RPMI8226 (cell line): ENCODE results near the gene HELLS.
A peak's percentile ranks its signal among the peaks of the same experiment; 100 is the strongest.
"Not testable (repeated sequence)": the region's sequence is repeated elsewhere in the genome, so short reads cannot be mapped to it uniquely, and the experiment has no call there.

Source experiments
- DNase-seq: peaks from one replicate; pipeline ENCODE4 v3.0.0-alpha.2; 2015

The HELLS gene

GRCh38 chr10:94545391-94546048 is at the start of gene HELLS:
HELLS (plus strand) TSS chr10:94545788; CDS start chr10:94545922, 134 bp downstream.
- peak; percentile 92 for DNase-seq

- DNase-seq, result no peak
These were observed 49.6 kb upstream of the HELLS start for GRCh38 chr10:94496010-94496409.

GRCh38 chr10:94496646-94497045 is 48.9 kb upstream of the HELLS start:
- DNase-seq, result no peak

- no peak for DNase-seq
These were observed 45.5 kb upstream of the HELLS start for GRCh38 chr10:94500063-94500462.

- DNase-seq, result no peak
These were observed 24.0 kb upstream of the HELLS start for GRCh38 chr10:94521276-94522250.

- DNase-seq, result no peak
These were observed 21.4 kb upstream of the HELLS start for GRCh38 chr10:94524146-94524545.

- no peak for DNase-seq
These were observed 20.9 kb upstream of the HELLS start for GRCh38 chr10:94524711-94525110.

GRCh38 chr10:94531550-94531949 is 14.0 kb upstream of the HELLS start:
- DNase-seq, result not testable (repeated sequence)

GRCh38 chr10:94533027-94533426 is 12.6 kb upstream of the HELLS start:
- DNase-seq, result no peak

- DNase-seq, result not testable (repeated sequence)
These were observed 3.3 kb upstream of the HELLS start for GRCh38 chr10:94542282-94542681.

GRCh38 chr10:94546049-94546900 is 687 bp downstream of the HELLS start:
- peak; percentile 30 for DNase-seq

- peak; percentile 26 for DNase-seq
These were observed 1.3 kb downstream of the HELLS start for GRCh38 chr10:94546901-94547185.

- DNase-seq, result no peak
These were observed 3.6 kb downstream of the HELLS start for GRCh38 chr10:94549221-94549620.

GRCh38 chr10:94567714-94568307 is 22.2 kb downstream of the HELLS start:
- not testable (repeated sequence) for DNase-seq

GRCh38 chr10:94571081-94571480 is 25.5 kb downstream of the HELLS start:
- no peak for DNase-seq

GRCh38 chr10:94571528-94571927 is 25.9 kb downstream of the HELLS start:
- DNase-seq, result no peak

- no peak for DNase-seq
These were observed 33.2 kb downstream of the HELLS start for GRCh38 chr10:94578790-94579189.

- no peak for DNase-seq
These were observed 37.5 kb downstream of the HELLS start for GRCh38 chr10:94583124-94583523.

- no peak for DNase-seq
These were observed 46.0 kb downstream of the HELLS start for GRCh38 chr10:94591461-94592205.

- DNase-seq, result no peak
These were observed 57.3 kb downstream of the HELLS start for GRCh38 chr10:94602729-94603515.

GRCh38 chr10:94607111-94607510 is 61.5 kb downstream of the HELLS start:
- no peak for DNase-seq
